GM12892 (cell line): Measurements from ENCODE around the gene DHRSX.
"Not testable (repeated sequence)": the region's sequence is repeated elsewhere in the genome, so short reads cannot be mapped to it uniquely, and the experiment has no call there.

Source experiments
- DNase-seq: peaks from one replicate; pipeline ENCODE4 v3.0.0; 2011; ENCODE audit not compliant: insufficient read length
- FAIRE-seq: peaks from 2 replicates; lab custom pipeline; 2011; peaks lifted over from hg19 to GRCh38; lab: Jason Lieb, UNC
- POLR2A ChIP-seq: IDR thresholded peaks from 2 replicates; pipeline ENCODE4 v1.6.1; 2011; ENCODE audit warnings: low read depth, low read length, control low read depth
- POLR2AphosphoS5 ChIP-seq: IDR thresholded peaks from 2 replicates; pipeline ENCODE4 v1.6.1; 2011; ENCODE audit warnings: low read depth, low read length, control low read depth
- TAF1 ChIP-seq: IDR thresholded peaks from 2 replicates; pipeline ENCODE4 v1.6.1; 2011; ENCODE audit warnings: low read depth, mild to moderate bottlenecking, control low read depth, low read length, borderline replicate concordance

DHRSX gene

DNA sequence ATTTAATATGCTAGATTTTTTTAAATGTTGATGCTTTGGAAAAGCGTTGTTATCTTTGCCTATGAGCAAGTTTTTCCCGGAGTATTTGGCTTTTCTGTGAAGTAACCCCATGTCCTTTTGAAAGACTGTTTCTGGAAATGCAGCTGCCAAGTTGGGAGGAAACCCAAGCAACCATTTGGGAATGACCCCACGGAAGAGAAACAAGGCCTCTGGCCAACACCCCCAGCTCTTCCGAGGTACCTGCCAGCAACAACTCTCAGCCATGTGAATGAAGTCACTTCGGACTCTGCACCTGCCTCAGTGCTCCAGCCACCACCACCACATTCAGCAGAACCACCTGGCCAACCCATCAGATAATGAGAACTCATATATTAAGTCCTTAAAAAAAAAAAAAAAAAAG, 36.2 kb upstream of the DHRSX start:
- FAIRE-seq = no peak

DNA sequence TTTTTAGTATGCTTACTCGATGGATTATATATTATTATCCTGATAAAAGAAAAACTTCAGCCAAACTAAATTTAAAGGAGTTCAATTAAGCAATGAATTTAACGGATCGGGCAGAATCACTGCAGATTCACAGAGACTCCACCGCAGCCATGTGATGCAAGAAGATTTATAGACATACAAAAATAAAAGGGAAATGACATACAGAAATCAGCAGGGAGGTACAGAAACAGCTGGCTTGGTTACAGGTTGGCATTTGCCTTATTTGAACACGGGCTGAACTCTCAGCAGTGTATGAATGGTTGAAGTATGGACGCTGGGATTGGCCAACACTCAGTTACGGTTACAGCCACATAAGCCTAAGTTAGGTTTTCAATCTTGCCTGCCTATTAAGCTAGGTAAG, 35.4 kb upstream of the DHRSX start:
- no peak for TF ChIP-seq POLR2A
- FAIRE-seq (no peak), DNase-seq (no peak)

More for the DNA sequence above, 36.2 kb upstream of the DHRSX start:
- TF ChIP-seq TAF1 = no peak
- no peak for DNase-seq

DNA sequence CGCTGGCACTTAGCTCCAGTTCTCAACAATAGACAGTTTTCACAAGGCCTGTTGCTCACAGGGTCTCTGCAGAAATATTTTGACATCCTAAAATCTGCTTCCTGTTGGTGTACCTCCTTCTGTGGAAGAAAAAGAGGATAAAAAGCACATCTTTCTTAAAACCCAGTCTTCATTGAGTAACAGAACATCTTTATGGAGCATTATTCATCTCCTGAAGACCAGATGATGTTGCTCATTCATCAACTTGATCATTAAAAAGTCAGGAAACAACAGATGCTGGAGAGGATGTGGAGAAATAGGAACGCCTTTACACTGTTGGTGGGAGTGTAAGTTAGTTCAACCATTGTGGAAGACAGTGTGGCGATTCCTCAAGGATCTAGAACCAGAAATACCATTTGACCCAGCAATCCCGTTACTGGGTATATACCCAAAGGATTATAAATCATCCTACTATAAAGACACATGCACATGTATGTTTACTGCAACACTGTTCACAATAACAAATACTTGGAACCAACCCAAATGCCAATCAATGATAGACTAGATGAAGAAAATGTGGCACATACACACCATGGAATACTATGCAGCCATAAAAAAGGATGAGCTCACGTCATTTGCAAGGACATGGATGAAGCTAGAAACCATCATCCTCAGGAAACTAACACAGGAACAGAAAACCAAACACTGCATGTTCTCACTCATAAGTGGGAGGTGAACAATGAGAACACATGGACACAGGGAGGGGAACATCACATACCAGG, 33.7 kb upstream of the DHRSX start:
- FAIRE-seq, DNase-seq: not testable (repeated sequence)

DNA sequence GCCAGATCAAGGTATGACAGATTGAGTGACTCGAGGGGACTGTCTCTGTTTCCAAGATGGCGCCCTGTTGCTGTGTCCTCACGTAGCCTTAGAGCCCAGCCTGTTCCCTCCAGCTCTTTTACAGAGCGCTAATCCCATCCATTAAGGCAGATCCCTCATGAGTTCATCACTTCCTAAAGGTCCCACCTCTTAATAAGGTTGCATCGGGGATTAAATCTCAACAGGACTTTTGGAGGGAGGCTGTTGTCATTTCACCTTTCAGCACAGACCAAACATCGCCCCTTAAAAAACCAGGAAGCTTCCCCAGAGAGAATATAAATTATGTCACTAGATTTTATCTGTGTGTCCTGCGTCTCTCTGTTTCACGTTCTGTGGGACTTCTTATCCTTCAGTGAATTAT, 32.6 kb upstream of the DHRSX start:
- DNase-seq (no peak), FAIRE-seq (no peak)
- TF ChIP-seq POLR2AphosphoS5 = no peak

DNA sequence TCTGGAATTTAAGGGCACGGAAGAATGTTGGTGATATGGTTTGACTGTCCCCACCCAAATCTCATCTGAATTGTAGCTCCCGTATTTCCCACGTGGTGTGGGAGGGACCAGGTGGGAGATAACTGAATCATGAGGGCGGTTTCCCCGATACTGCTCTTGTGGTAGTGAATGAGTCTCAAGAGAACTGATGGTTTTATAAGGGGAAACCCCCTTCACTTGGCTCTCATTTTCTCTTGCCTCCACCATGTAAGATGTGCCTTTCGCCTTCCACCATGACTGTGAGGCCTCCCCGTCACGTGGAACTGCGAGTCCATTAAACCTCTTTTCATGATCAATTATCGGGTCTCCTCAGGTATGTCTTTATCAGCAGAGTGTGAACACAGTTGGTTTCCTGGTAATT, 25.6 kb upstream of the DHRSX start:
- FAIRE-seq = peak; percentile 80
- DNase-seq = no peak
- TF ChIP-seq POLR2AphosphoS5 (no peak), POLR2A (no peak), TAF1 (no peak)

DNA sequence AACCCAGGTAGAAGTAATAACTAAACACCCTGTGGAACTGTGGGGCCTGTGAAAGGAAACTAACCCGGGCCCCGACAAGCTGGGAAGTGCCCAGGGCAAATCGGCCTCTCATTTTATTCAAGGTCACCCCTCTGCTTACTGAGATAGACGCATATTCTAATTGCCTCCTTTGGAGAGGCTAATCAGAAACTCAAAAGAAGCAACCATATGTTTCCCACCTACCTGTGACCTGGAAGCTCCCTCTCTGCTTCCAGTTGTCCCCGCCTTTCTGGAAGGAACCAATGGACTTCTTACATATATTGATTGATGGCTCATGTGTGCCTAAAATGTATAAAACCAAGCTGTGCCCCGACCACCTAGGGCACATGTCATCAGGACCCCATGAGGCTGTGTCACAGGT, 23.1 kb upstream of the DHRSX start:
- DNase-seq (no peak), FAIRE-seq (no peak)

DNA sequence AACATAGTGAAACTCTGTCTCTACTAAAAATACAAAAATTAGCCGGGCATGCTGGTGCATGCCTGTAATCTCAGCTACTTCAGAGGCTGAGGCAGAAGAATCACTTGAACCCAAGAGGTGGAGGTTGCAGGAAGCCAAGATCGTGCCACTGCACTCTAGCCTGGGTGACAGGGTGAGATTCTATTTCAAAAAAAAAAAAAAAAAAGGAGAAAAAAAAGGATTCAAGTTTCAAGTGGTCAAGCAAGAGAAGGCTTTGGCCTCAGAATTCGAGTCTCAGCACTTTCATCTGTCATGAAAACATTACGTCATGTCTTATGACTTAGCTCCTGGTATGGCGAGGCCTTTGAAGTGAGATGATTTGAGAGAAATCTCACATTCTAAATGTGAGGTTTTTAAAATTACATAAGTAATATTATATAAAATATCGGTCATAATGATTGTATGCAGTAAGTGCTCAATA, 21.2 kb upstream of the DHRSX start:
- no peak for TF ChIP-seq TAF1
- TF ChIP-seq POLR2A = no peak
- no peak for TF ChIP-seq POLR2AphosphoS5
- FAIRE-seq (no peak), DNase-seq (no peak)

More for the DNA sequence above, 23.1 kb upstream of the DHRSX start:
- TF ChIP-seq POLR2AphosphoS5 (no peak), TAF1 (no peak), POLR2A (no peak)

DNA sequence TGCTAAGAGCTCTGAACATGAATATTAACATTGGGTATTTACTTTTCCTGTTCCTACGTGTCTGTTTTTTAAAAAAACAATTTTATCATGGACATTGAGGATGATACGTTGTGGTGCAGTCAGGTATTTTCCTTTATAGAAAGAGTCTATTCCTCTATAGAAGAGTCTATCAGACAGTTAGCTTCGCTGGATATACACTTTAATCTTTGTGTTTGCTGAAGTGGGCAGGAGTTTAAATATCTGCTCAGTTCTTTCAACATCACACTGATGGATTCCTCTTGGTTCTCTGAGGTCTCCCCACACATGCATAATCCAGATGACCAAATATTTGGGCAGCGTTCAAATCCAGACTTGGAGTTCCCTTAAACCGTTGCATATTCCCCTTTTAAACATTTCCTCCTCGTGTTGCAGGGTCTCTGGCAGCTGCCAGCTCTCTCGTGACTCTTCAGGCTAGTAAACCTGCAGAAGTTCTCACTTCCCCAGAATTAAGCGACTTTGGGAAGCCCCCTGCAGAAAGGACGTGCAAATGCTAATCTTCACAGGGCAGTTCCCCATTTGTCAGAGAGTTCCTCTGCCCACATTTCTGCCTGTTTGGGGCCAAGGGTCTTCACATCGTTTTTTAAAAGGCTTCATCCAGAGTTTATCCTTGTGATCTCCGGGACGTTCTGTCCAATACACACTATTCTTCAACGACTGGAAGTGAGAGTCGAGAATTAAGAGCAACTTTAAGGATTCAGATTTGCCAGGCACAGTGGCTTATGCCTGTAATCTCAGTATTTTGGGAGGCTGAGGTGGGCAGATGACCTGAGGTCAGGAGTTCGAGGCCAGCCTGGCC, 20.5 kb upstream of the DHRSX start:
- TF ChIP-seq POLR2A = no peak
- TF ChIP-seq TAF1 = no peak
- TF ChIP-seq POLR2AphosphoS5 = no peak
- peak; percentile 99 for FAIRE-seq
- peak; percentile 42 for DNase-seq

DNA sequence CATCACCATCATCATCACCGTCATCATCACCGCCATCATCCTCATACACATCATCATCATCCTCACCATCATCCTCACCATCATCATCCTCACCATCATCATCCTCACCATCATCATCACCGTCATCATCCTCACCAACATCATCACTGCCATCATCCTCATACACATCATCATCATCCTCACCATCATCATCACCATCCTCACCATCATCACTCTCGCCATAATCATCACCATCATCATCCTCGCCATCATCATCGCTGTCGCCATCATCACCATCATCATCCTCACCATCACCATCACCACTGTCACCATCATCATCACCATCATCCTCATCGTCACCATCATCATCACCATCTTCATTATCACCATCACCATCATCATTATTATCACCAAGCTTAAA, 19.8 kb upstream of the DHRSX start:
- FAIRE-seq (peak; percentile 93), DNase-seq (no peak)

DNA sequence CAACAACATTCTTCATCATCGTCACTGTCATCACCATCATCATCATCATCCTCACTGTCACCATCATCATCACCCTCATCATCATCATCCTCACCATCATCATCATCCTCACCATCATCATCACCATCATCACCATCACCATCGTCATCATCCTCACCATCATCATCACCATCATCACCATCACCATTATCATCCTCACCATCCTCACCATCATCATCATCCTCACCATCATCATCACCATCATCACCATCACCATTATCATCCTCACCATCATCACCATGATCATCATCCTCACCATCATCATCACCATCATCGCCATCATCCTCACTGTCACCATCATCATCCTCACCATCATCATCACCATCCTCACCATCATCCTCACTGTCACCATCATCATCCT, 18.9 kb upstream of the DHRSX start:
- peak; percentile 78 for FAIRE-seq
- DNase-seq = not testable (repeated sequence)

More for the DNA sequence above, 19.8 kb upstream of the DHRSX start:
- no peak for TF ChIP-seq POLR2A
- TF ChIP-seq POLR2AphosphoS5 = no peak
- no peak for TF ChIP-seq TAF1

DNA sequence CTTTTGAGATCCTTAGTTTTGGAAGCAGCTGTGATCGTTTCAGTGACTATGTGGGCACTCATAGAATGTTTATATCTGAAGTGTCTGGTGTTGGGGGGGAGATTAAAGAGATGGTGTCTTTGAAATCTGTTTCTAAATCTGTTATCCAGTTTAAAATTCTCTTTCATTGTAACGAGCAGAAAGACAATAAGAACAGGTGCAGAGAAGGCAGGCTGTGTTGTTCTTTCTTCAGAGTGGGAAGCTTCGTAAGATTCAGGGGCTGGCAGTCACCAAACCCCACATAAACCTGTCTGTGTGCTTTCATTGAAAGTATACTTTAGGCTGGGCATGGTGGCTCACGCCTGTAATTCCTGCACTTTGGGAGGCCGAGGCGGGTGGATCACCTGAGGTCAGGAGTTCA, 16.3 kb upstream of the DHRSX start:
- FAIRE-seq = no peak
- TF ChIP-seq TAF1 (no peak), POLR2A (no peak), POLR2AphosphoS5 (no peak)
- no peak for DNase-seq

DNA sequence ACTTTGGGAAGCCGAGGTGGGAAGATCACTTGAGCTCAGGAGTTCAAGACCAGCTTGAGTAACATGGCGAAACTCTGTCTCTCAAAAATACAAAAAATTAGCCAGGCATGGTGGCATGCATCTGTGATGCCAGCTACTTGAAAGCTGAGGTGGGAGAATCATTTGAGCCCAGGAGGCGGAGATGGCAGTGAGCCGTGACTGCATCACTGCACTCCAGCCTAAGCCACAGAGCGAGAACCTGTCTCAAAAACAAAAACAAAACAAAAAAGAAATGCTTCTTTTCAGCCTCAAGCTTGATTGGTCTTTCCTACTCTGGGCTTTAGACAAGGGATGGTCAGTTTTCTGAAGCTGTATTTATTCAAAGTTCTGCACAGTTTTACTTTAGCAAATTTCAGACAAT, 15.8 kb upstream of the DHRSX start:
- no peak for TF ChIP-seq POLR2AphosphoS5
- TF ChIP-seq TAF1 = no peak
- no peak for TF ChIP-seq POLR2A
- DNase-seq (no peak), FAIRE-seq (peak; percentile 94)

DNA sequence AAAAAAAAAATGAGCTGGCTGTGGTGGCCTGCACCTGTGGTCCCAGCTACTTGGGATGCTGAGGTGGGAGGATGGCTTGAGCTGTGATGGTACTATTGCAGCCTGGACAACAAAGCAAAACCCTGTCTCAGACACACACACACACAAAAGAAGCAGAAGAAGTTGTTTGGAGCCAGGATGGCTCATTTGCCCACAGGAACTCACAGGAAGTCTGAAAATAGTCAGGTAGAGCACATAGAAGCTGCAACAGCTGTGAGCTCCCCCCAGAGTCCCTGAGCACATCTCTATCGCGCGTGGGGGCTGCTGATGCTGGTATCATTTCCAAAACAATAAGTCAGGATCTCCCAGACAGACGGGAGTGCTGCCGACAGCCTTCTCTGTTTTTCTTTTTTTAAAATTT, 13.4 kb upstream of the DHRSX start:
- no peak for FAIRE-seq
- no peak for DNase-seq
- TF ChIP-seq POLR2A (no peak), TAF1 (no peak), POLR2AphosphoS5 (no peak)
